Germinal center (tissue), 1 donor: ENCODE data around the gene CCDC148.

Experiments
- DNase-seq: peaks from one replicate; pipeline ENCODE4 v3.0.0; 2012; ENCODE audit warnings: mixed read lengths, low spot score

CCDC148 gene

GRCh38 chr2:158414538-158414937 is 42.0 kb downstream of the CCDC148 start:
- DNase-seq, result no peak

- DNase-seq, result no peak
Observed at GRCh38 chr2:158413581-158413980, 43.0 kb downstream of the CCDC148 start.

DNA sequence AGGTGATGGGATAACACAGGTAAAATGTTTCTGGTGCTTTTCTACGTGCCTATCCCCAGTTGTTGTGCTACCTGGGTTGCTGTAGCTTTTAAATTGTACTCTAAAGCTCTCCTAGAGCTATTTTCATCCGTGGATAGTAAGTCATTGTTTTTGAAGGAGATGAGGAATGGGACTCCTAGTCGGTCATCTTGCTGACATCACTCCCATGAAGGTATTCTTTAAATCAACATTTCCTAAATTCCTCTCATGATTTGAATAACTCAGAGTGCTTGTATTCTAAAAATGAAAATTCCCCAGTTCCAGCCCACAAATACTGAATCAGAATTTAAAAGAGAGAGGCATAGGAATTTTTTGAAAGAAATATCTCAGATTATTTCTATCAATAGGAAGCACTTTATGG is 44.3 kb downstream of the CCDC148 start:
- DNase-seq, result no peak

DNA sequence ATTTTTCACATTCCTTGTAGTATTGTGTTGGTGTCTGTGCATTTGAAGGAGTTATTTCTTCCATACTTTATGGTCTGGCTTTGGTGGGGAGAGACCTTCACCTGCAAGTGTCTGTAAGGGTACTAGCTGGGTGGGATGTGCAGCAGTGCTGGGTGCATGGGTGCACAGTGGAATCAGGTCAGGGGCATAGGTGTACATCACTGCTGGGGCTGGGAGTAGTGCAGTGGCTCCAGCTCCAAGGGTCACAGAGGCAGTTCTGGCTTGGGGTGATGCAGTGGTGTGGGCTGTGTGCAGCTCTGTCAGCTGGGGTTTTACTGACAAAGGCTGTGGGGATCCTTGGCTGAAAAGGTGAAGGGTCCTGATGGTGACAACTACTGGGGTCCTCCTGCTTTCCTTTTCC is 44.8 kb downstream of the CCDC148 start:
- DNase-seq, result no peak

DNA sequence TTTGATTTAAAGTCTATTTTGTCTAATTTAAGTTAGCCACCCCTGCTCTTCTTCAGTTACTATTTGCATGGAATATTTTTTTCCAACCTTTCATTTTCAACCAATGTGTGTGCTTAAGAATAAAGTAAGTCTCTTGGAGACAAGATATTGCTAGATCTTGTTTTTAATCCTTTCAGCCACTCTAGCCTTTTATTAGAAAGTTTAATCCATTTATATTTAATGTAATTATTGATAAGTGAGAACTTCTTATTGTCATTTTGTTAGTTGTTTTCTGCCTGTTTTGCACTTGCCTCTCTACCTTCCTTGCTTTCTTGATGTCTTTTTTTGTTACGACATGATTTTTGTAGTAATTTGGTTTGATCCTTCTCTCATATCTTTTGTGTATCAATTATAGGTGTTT is 46.4 kb downstream of the CCDC148 start:
- DNase-seq, result no peak

- DNase-seq, result no peak
Observed at GRCh38 chr2:158407031-158407430, 49.5 kb downstream of the CCDC148 start.

DNA sequence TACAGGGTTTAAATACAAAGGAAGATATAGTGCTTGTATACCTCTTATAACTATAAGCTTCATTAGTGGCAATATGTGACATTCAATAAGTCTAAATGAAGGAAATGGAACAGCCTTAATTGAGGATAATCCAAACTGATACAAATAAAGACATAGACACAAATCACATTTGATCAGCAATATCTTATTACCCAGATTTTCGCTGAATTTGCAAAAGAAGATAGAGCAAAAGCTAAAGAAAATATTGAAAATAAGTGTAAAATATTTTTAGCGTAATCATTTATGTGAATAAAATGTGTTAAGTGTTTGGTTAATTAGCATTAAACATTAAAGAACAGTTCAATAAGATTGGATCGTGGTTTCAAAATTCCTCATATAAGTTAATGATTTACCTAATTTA is 51.2 kb downstream of the CCDC148 start:
- DNase-seq, result no peak

DNA sequence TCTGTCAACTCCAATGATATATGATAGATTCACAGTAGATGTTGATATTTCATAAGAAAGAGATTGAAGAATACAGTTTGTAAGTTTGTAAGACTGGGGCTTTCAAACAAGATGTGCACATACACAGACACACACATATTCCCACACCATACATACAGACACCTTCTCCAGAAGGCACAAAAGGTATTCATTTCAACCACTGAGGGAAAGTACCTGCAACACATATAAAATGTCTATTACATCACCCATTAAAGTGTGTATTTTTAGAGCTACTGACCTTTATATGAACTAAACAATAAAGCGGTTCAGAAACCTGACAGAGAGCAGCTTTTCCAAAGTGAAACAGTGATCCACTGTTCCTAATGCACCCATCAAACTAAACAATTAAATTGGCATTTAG is 53.3 kb downstream of the CCDC148 start:
- no peak for DNase-seq

- no peak for DNase-seq
Observed at GRCh38 chr2:158402665-158403064, 53.9 kb downstream of the CCDC148 start.

GRCh38 chr2:158395166-158395565 is 61.4 kb downstream of the CCDC148 start:
- DNase-seq, result no peak

- DNase-seq, result no peak
Observed at GRCh38 chr2:158394453-158394852, 62.1 kb downstream of the CCDC148 start.

DNA sequence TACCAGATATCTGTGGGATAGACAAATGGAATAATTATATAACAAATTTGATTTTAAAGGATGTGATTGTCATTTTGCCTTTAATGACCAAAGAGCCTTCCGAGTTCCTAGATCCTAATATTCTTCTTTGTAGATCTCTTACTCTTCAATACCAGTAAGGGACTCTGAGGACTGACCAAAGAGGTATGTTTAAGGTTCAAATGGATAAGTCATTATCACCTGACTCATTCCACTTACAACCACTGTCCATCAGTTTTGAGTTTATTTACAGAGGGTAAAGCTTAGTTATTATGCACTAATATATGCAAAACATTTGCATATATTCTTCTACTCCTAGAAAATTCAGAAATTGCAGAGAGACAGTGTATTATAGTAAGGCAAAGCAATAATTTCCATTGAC is 62.7 kb downstream of the CCDC148 start:
- no peak for DNase-seq

DNA sequence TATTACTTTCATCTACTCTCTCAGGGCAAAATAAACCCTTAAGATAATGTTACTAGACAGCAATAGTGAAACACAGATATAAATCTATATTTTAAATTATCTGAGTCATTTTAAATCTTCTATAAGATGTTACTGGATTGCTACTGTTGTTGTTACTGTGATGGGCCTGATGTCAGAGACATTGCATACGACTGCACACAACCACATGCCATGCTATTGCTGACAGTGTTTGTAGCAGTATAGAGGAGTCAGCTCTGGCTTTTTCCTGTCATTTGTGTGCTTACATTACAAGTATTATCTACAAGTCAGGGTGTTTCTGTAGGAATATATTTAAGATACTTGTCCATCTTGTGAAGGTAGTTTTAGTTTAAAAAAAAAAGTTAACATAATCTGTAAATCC is 63.9 kb downstream of the CCDC148 start:
- no peak for DNase-seq

DNA sequence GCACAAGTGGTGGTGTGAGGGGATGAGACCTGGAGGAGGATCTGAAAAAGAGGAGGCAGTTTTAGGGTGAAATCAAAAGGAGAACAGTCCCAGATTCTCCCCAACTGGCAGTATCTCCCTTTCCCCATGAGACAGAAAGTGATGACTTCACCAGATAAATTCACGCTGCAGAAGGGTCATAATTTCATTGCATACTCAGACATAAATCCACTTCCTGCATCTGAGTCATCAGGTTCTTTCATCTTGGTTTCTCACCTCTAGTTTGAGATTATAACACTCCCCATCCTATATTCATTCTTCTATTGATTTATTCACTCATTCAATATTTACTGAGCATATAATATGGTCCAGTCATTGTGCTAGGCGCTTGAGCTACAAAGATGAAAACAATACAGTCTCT is 64.7 kb downstream of the CCDC148 start:
- DNase-seq, result no peak

- DNase-seq, result no peak
Observed at GRCh38 chr2:158391361-158391760, 65.2 kb downstream of the CCDC148 start.

DNA sequence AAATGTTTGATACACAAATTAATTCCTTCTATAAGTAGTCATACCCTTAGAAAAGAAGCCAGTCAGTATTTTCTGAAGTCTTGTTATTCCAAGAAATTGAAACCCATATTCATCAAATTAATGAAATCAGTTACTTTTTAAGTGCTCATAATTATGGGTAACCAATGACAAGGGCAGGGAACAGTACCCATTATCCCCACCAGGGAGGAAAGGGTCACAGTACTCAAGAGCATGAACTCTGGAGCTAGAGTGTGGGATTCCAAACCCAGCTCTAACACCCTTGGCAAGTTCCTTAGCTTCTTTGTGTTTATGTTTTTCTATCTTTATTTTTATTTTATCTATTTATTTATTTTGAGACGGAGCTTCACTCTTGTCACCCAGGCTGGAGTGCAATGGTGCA is 68.4 kb downstream of the CCDC148 start:
- DNase-seq, result no peak

DNA sequence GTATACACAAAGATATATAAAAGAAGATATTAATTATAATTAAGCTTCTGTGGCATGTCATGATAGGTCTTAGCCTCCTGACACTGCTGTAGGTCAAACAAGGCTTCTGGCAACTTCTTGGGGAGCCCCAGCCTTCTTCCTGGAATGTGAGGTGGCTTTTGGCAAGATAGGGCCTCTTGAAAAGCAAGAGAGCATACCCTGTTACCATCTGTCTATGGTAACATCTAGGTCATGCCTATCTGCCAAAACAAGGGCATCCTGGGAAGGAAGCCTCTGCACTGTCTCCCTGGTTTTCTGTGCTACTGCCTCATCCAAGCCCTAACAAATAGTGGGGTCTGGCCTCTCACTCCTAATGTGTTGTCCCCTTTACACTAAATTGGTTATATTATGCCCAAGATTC is 70.9 kb downstream of the CCDC148 start:
- DNase-seq, result no peak

DNA sequence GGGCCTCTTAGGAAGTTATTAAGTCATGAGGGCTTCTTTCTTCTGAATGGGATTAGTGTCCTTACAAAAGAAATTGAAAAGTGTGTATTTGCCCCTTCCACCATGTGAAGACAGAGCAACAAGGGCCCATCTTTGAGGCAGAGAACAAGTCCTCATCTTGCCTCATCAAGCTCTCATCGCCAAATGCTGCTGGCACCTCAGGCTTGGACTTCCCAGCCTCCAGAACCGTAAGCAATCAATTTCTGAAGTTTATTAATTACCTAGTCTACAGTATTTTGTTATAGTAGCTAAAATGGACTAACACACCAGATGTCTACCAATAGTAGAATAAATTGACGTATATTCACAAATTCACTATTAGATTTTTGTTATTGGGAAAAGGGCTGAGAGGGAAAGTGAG is 74.6 kb downstream of the CCDC148 start:
- no peak for DNase-seq

DNA sequence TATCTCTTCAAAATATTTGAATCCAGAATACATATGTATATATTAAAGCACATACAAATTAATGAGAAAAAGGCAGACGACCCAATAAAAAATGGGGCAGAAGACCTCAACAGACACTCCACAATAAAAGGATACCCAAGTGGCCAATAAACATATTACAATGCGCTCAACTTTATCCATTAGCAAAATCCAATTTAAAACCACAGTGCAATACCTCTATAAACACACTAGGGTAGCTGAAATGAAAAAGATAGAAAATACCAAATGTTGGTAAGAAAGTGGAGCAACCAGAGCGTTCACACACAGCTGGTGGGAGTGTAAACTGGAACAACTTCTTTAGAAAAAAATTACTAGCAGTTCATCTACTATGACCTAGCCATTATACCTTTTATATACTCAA is 75.3 kb downstream of the CCDC148 start:
- no peak for DNase-seq

GRCh38 chr2:158380746-158381145 is 75.8 kb downstream of the CCDC148 start:
- no peak for DNase-seq

GRCh38 chr2:158378926-158379325 is 77.6 kb downstream of the CCDC148 start:
- no peak for DNase-seq

GRCh38 chr2:158366342-158366741 is 90.2 kb downstream of the CCDC148 start:
- no peak for DNase-seq

GRCh38 chr2:158359846-158360245 is 96.7 kb downstream of the CCDC148 start:
- DNase-seq, result no peak

GRCh38 chr2:158357699-158358098 is 98.9 kb downstream of the CCDC148 start:
- DNase-seq, result no peak

- DNase-seq, result no peak
Observed at GRCh38 chr2:158357122-158357521, 99.4 kb downstream of the CCDC148 start.
